DMS79 (cell line): ENCODE measurements around the gene ABCC9.

Source experiments
- DNase-seq: peaks from one replicate; lab custom pipeline; 2025; lab: John Stamatoyannopoulos, UW

Gene ABCC9

GRCh38 chr12:21773806-21774205, 167.4 kb downstream of the ABCC9 start:
- DNase-seq: no peak

DNA sequence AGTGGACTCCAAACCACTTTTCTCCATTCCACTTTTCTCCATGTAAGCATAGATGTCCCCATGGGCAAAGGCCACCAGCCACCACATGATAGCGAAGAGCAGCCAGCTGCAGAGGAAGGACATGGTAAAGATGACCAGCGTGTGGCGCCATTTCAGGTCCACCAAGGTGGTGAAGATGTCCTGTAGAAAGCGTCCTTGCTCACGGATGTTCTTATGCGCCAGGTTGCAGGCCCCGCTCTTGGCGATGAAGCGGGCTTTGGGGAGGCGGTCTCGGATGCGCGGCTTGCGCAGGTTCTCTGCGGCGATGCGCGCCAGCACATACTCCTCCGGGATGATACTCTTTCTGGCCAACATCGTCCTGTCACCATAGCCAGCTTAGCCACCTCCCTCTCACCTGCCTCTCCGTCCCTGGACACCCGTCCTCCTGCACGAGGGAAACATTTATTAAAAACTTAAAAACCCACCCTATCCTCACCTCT, 167.9 kb downstream of the ABCC9 start:
- no peak for DNase-seq

- no peak for DNase-seq
These were observed 169.9 kb downstream of the ABCC9 start for GRCh38 chr12:21771311-21771710.

DNA sequence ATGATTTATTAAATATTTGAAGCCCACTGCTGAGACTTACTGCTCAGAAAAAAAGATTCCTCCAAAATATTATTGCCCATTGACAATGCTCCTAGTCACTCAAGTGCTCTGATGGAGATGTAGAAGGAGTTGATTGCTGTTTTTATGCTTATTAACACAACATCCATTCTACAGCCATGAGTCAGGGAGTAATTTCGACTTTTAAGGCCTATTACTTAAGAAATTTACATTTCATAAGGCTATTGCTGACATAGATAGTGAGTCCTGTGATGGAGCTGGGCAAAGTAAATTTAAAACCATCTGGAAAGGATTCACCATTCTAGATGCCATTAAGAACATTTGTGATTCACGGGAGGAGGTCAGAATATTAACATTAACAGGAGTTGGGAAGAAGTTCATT, 171.9 kb downstream of the ABCC9 start:
- no peak for DNase-seq

DNA sequence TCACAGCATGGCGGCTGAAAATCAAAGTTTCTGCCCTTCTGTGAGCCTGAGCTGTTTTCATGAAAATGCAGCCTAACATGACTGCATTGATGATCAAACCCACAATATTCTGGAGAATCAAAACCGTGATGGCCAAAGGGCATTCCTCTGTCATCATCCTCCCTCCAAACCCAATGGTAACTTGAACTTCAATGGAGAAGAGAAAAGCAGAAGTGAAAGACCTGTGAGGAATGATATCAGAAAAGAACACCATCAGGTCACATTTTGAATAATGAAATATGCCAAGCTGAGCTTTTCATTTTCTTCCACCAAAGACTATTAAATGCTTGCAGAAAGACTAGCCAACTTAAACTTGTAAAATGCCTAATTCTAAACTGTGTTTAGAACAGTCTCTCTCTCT, 174.8 kb downstream of the ABCC9 start:
- no peak for DNase-seq

DNA sequence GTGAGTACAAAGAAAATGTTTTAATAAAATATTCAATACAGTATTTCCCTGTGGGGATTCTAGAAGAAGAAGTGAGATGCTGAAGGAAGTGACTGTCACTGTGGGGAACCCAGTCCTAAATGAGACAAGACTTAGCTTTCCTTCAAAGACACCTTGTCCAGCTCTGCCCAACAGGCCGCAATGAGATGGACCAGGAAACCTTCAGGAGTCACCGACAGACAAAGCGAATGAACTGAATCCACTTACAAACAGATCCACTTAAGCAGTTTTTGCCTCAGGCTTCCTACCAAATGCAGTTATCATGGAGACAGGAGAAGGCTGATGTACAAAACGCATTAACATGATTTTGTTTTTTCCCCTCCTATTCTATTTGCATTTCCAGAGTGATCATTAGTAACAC, 176.3 kb downstream of the ABCC9 start:
- no peak for DNase-seq

GRCh38 chr12:21764065-21764464, 177.2 kb downstream of the ABCC9 start:
- DNase-seq: no peak

DNA sequence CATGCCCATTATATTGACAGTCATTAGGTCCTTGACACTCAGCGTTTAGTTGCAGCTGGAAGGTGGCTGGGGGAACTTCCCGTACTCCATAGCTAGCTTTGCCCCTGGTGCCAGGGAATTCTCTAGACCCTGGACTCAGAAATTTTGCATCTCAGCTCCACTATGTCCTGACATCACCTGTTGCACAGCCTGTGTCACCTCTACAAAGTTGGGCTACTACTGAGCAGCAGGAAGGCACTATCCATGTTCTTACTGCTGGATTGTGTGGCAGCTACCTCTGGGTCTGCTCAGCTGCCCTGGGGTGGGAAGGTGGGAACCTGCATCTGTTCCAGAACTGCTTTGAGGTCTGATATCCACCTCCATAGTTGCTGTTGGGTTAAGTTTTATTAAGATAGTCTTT, 177.7 kb downstream of the ABCC9 start:
- DNase-seq: no peak

DNA sequence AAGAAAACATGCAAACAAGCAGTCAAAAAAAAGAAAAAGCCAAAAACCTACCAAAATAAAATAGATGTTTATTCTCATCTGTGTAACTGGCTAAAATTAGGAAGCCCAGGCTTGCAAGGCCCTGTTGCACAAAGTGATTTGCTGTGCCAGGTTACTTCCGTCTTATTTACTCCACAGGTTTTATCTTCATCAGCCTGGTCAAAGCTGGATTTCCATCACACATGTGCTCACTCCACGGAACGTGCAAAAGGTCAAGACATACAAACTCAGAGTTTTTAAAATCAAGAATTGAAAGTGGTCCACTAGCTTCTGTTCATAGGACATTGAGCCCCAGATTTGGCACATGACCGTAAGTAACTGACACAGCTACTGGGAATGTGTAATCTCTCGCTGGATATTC, 181.5 kb downstream of the ABCC9 start:
- DNase-seq: no peak

- no peak for DNase-seq
These were observed 183.5 kb downstream of the ABCC9 start for GRCh38 chr12:21757735-21758134.

- DNase-seq: no peak
These were observed 184.5 kb downstream of the ABCC9 start for GRCh38 chr12:21756699-21757098.

DNA sequence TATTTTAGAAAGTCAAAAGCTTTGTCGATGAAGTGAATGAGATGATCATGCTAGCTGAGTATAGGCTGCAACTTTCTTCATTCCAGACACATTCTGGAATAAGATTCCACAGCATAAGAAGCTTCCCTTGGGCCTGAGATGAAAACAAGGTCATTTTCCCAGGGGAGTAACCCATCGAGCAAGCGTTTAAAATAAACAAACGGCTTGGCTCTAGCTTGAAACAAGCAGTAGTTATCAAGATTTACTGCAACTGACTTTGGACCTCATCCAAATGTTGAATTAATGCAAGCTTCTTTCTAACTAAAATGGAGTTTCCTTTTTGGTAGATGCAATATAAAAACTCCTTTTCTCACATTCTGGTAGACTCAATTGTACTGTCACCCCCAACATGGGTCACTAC, 189.7 kb downstream of the ABCC9 start:
- no peak for DNase-seq
